Astrocyte of the spinal cord (primary cell): ENCODE measurements around the gene PCF11.

ENCODE experiments used
- DNase-seq: peaks from one replicate; pipeline ENCODE4 v3.0.0; 2011; ENCODE audit warnings: low read depth, low spot score
- H3K4me3 ChIP-seq: 2 replicates; pipeline ENCODE4 v1.5.1; 2011; ENCODE audit warnings: low read depth, mild to moderate bottlenecking, low read length, moderate library complexity
- in situ Hi-C: cut with HindIII; loops from 2 replicates; pipeline ENCODE4 v1.10.0; 2017; ENCODE audit warnings: low sequenced_read_pairs
- TF ChIP-seq, protein P1 (sequence below): IDR thresholded peaks from 2 replicates; pipeline ENCODE4 v1.5.1; 2012; ENCODE audit warnings: low read depth, mild to moderate bottlenecking, low read length, inconsistent platforms

Gene PCF11

DNA sequence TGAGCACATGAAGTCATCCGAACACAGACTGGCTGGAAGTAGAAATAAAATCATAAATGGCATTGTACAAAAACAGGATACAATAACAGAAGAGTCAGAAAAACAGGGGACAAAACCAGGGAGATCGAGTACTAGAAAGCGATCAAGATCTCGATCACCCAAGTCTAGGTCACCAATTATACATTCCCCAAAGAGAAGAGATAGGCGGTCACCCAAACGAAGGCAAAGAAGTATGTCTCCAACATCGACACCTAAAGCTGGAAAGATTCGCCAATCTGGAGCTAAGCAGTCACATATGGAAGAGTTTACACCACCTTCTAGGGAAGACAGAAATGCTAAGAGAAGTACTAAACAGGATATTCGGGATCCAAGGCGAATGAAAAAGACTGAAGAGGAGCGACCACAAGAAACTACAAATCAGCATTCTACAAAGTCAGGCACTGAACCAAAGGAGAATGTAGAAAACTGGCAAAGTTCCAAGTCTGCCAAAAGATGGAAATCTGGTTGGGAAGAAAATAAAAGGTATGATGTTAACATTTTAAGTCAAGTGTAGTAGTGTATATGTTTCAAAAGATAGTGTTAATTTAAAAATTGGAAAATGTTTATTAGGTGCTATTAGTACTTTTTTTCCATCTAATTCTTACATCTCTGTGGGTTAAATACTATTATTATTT lies 9.4 kb downstream of the PCF11 start:
- in situ Hi-C loops: no loop called here

DNA sequence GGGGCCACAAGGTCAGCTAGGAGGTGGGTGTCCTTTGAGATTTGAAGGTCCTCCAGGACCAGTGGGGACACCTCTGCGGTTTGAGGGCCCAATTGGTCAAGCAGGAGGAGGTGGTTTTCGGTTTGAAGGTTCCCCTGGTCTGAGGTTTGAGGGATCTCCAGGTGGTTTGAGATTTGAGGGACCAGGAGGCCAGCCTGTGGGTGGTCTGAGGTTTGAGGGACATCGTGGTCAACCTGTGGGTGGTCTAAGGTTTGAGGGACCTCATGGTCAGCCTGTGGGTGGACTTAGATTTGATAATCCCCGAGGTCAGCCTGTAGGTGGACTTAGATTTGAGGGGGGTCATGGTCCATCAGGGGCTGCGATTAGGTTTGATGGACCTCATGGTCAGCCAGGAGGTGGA lies 11.8 kb downstream of the PCF11 start:
- in situ Hi-C loops: no loop called here
- no peak for DNase-seq

More for the DNA sequence above, 9.4 kb downstream of the PCF11 start:
- H3K4me3 ChIP-seq: no peak overlapping the region
- TF ChIP-seq, protein P1, sequence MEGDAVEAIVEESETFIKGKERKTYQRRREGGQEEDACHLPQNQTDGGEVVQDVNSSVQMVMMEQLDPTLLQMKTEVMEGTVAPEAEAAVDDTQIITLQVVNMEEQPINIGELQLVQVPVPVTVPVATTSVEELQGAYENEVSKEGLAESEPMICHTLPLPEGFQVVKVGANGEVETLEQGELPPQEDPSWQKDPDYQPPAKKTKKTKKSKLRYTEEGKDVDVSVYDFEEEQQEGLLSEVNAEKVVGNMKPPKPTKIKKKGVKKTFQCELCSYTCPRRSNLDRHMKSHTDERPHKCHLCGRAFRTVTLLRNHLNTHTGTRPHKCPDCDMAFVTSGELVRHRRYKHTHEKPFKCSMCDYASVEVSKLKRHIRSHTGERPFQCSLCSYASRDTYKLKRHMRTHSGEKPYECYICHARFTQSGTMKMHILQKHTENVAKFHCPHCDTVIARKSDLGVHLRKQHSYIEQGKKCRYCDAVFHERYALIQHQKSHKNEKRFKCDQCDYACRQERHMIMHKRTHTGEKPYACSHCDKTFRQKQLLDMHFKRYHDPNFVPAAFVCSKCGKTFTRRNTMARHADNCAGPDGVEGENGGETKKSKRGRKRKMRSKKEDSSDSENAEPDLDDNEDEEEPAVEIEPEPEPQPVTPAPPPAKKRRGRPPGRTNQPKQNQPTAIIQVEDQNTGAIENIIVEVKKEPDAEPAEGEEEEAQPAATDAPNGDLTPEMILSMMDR: no peak
- no peak for DNase-seq

DNA sequence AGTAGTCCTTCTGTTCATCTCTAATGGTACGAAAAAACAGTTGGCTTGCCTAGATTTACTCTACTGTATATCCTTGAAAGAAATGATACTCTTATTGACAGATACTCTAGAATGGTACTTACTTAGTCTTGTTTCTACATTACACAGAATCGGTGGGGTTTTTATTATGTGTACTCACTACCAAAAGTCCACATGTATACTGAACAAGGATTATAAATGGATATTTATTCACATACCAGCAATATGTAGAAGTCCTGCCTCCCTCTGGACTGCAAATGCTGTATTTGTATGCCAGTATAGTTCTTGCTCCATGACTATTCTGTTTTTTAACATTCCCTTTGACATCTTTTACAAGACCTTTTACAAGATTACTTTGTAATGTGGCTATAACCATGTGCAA lies 13.9 kb downstream of the PCF11 start:
- H3K4me3 ChIP-seq: no peak overlapping the region
- DNase-seq: no peak
- in situ Hi-C loops: no loop called here
- TF ChIP-seq, protein P1: no peak

More for the DNA sequence above, 11.8 kb downstream of the PCF11 start:
- no peak overlapping the region for H3K4me3 ChIP-seq
- TF ChIP-seq, protein P1: no peak

DNA sequence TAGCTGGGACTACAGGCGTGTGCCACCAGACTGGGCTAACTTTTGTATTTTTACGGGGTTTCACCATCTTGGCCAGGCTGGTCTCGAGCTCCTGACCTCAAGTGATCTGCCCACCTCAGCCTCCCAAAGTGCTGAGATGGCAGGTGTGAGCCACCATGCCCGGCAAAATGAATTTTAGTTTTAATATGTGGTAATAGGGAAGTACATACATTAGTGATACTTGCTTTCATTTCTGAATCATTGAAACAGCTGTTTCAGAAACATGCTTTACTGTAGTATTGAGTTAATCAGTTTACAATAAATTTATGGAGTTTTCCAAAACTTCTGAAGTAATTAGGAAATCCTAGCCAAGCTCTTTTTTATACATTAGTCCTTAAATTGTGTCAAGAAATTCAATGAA lies 15.6 kb downstream of the PCF11 start:
- TF ChIP-seq, protein P1: no peak
- no peak overlapping the region for H3K4me3 ChIP-seq
- in situ Hi-C loops: no loop called here
- no peak for DNase-seq

DNA sequence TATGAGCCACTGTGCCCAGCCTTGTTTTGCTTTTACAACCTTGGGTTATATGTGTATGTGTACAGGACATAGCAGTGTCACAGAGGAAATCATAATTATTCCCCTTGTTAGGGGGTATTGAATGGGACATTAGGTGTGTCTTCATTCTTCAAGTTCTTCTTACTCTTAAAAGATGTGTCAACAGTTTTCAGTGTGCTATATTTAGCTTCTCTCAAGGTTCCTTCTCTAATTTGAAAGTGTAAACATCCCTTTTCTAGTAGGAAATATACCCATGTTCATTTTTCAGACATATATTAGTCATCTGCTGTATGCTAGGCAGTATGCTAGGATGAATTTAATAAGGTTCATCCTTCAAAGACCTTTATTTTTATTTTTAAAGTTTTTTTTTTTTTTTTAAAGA lies 17.1 kb downstream of the PCF11 start:
- TF ChIP-seq, protein P1: no peak
- DNase-seq: no peak
- in situ Hi-C loops: no loop called here
- H3K4me3 ChIP-seq: no peak overlapping the region

DNA sequence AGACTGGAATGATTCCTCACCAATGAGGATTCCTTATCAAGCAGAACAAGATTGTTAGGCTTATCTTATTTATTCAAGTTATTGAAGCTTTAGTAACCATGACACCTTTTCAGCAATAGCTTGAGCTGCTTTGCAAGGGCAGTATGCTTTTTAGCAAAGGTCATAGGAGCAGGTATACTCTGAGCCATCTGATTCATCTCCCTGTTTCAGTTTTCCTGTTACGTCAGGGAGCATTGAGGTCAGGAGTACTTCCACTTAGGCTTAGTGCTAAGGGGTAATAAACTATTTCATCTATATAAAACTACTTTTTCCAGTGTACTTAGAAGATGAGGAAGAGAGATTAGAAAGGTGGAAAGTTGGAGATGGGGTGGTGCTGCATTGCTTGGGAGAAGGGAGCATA lies 18.9 kb downstream of the PCF11 start:
- in situ Hi-C loops: no loop called here
- TF ChIP-seq, protein P1: no peak
- H3K4me3 ChIP-seq: no peak overlapping the region
- DNase-seq: no peak
